ENCODE data around the gene KDF1.
A peak's percentile ranks its signal among the peaks of the same experiment; 100 is the strongest.

Gene KDF1

GRCh38 chr1:26961826-26962225 lies 1.6 kb upstream of the KDF1 start:
- Histone ChIP-seq H3K4me3 (ENCODE audit: insufficient read length, low read depth) (no peak overlapping the region), H3K4me1 (ENCODE audit: insufficient read depth, insufficient read length) (no peaks in the 10 kb centered on the region), H3K27me3 (ENCODE audit: insufficient read depth, insufficient read length) (peaks cover 44% of the 10 kb centered on the region), H3K9ac (ENCODE audit: insufficient read length, low read depth) (no peak overlapping the region), H3K36me3 (ENCODE audit: insufficient read depth, insufficient read length, low read length) (no peaks in the 10 kb centered on the region), H3K9me3 (ENCODE audit: insufficient read depth, low read length) (no peaks in the 10 kb centered on the region)
- TF ChIP-seq ZNF274 (IDR thresholded peaks at IDR 0.05; ENCODE audit: low read depth, low read length) (no peak), YY1 (IDR thresholded peaks at IDR 0.05; ENCODE audit: insufficient read depth, insufficient read length) (no peak), SUZ12 (IDR thresholded peaks at IDR 0.05; ENCODE audit: extremely low read depth, insufficient read depth, insufficient read length) (no peak)
- DNase-seq (ENCODE audit: low read depth, low spot score), result no peak

- DNase-seq (ENCODE audit: low read depth, low spot score), result no peak
- no peaks in the 10 kb centered on the region for H3K36me3 ChIP-seq (ENCODE audit: insufficient read depth, insufficient read length, low read length)
- peaks cover 44% of the 10 kb centered on the region for H3K27me3 ChIP-seq (ENCODE audit: insufficient read depth, insufficient read length)
- H3K4me3 ChIP-seq (ENCODE audit: insufficient read length, low read depth), result peak overlapping the region; percentile 89
- peak overlapping the region; percentile 89 for H3K9ac ChIP-seq (ENCODE audit: insufficient read length, low read depth)
- TF ChIP-seq SUZ12 (IDR thresholded peaks at IDR 0.05; ENCODE audit: extremely low read depth, insufficient read depth, insufficient read length), result no peak
- TF ChIP-seq YY1 (IDR thresholded peaks at IDR 0.05; ENCODE audit: insufficient read depth, insufficient read length), result no peak
- no peak for TF ChIP-seq ZNF274 (IDR thresholded peaks at IDR 0.05; ENCODE audit: low read depth, low read length)
- no peaks in the 10 kb centered on the region for H3K4me1 ChIP-seq (ENCODE audit: insufficient read depth, insufficient read length)
- H3K9me3 ChIP-seq (ENCODE audit: insufficient read depth, low read length), result no peaks in the 10 kb centered on the region
Observed at GRCh38 chr1:26960625-26960966, 328 bp upstream of the KDF1 start.

- Histone ChIP-seq H3K27me3 (ENCODE audit: insufficient read depth, insufficient read length) (peaks cover 44% of the 10 kb centered on the region), H3K4me3 (ENCODE audit: insufficient read length, low read depth) (peak overlapping the region; percentile 89), H3K9ac (ENCODE audit: insufficient read length, low read depth) (no peak overlapping the region), H3K9me3 (ENCODE audit: insufficient read depth, low read length) (no peaks in the 10 kb centered on the region), H3K4me1 (ENCODE audit: insufficient read depth, insufficient read length) (no peaks in the 10 kb centered on the region), H3K36me3 (ENCODE audit: insufficient read depth, insufficient read length, low read length) (no peaks in the 10 kb centered on the region)
- DNase-seq (ENCODE audit: low read depth, low spot score), result no peak
- TF ChIP-seq ZNF274 (IDR thresholded peaks at IDR 0.05; ENCODE audit: low read depth, low read length) (no peak), SUZ12 (IDR thresholded peaks at IDR 0.05; ENCODE audit: extremely low read depth, insufficient read depth, insufficient read length) (no peak), YY1 (IDR thresholded peaks at IDR 0.05; ENCODE audit: insufficient read depth, insufficient read length) (no peak)
Observed at GRCh38 chr1:26959270-26959669, 998 bp downstream of the KDF1 start.

GRCh38 chr1:26957306-26957705 lies 3.0 kb downstream of the KDF1 start:
- H3K36me3 ChIP-seq (ENCODE audit: insufficient read depth, insufficient read length, low read length), result no peaks in the 10 kb centered on the region
- no peaks in the 10 kb centered on the region for H3K9me3 ChIP-seq (ENCODE audit: insufficient read depth, low read length)
- H3K4me1 ChIP-seq (ENCODE audit: insufficient read depth, insufficient read length), result no peaks in the 10 kb centered on the region
- H3K27me3 ChIP-seq (ENCODE audit: insufficient read depth, insufficient read length), result peaks cover 40% of the 10 kb centered on the region
- H3K4me3 ChIP-seq (ENCODE audit: insufficient read length, low read depth), result no peak overlapping the region
- DNase-seq (ENCODE audit: low read depth, low spot score), result no peak
- TF ChIP-seq ZNF274 (IDR thresholded peaks at IDR 0.05; ENCODE audit: low read depth, low read length), result no peak
- no peak for TF ChIP-seq SUZ12 (IDR thresholded peaks at IDR 0.05; ENCODE audit: extremely low read depth, insufficient read depth, insufficient read length)
- no peak for TF ChIP-seq YY1 (IDR thresholded peaks at IDR 0.05; ENCODE audit: insufficient read depth, insufficient read length)
- H3K9ac ChIP-seq (ENCODE audit: insufficient read length, low read depth), result no peak overlapping the region

GRCh38 chr1:26956321-26956720 lies 3.9 kb downstream of the KDF1 start:
- DNase-seq (ENCODE audit: low read depth, low spot score), result no peak
- Histone ChIP-seq H3K27me3 (ENCODE audit: insufficient read depth, insufficient read length) (peaks cover 30% of the 10 kb centered on the region), H3K4me3 (ENCODE audit: insufficient read length, low read depth) (no peak overlapping the region), H3K9me3 (ENCODE audit: insufficient read depth, low read length) (no peaks in the 10 kb centered on the region), H3K36me3 (ENCODE audit: insufficient read depth, insufficient read length, low read length) (peaks cover 3% of the 10 kb centered on the region), H3K4me1 (ENCODE audit: insufficient read depth, insufficient read length) (no peaks in the 10 kb centered on the region), H3K9ac (ENCODE audit: insufficient read length, low read depth) (no peak overlapping the region)
- no peak for TF ChIP-seq YY1 (IDR thresholded peaks at IDR 0.05; ENCODE audit: insufficient read depth, insufficient read length)
- TF ChIP-seq SUZ12 (IDR thresholded peaks at IDR 0.05; ENCODE audit: extremely low read depth, insufficient read depth, insufficient read length), result no peak
- TF ChIP-seq ZNF274 (IDR thresholded peaks at IDR 0.05; ENCODE audit: low read depth, low read length), result no peak

GRCh38 chr1:26953374-26953773 lies 6.9 kb downstream of the KDF1 start:
- Histone ChIP-seq H3K4me1 (ENCODE audit: insufficient read depth, insufficient read length) (no peaks in the 10 kb centered on the region), H3K9me3 (ENCODE audit: insufficient read depth, low read length) (no peaks in the 10 kb centered on the region), H3K27me3 (ENCODE audit: insufficient read depth, insufficient read length) (peaks cover under 1% of the 10 kb centered on the region), H3K4me3 (ENCODE audit: insufficient read length, low read depth) (no peak overlapping the region), H3K36me3 (ENCODE audit: insufficient read depth, insufficient read length, low read length) (peaks cover 7% of the 10 kb centered on the region), H3K9ac (ENCODE audit: insufficient read length, low read depth) (no peak overlapping the region)
- no peak for DNase-seq (ENCODE audit: low read depth, low spot score)
- TF ChIP-seq ZNF274 (IDR thresholded peaks at IDR 0.05; ENCODE audit: low read depth, low read length), result no peak

GRCh38 chr1:26951821-26952497 lies 8.3 kb downstream of the KDF1 start:
- no peak for TF ChIP-seq YY1 (IDR thresholded peaks at IDR 0.05; ENCODE audit: insufficient read depth, insufficient read length)
- TF ChIP-seq ZNF274 (IDR thresholded peaks at IDR 0.05; ENCODE audit: low read depth, low read length), result no peak
- TF ChIP-seq SUZ12 (IDR thresholded peaks at IDR 0.05; ENCODE audit: extremely low read depth, insufficient read depth, insufficient read length), result no peak
- no peaks in the 10 kb centered on the region for H3K4me1 ChIP-seq (ENCODE audit: insufficient read depth, insufficient read length)
- H3K27me3 ChIP-seq (ENCODE audit: insufficient read depth, insufficient read length), result no peaks in the 10 kb centered on the region
- no peaks in the 10 kb centered on the region for H3K9me3 ChIP-seq (ENCODE audit: insufficient read depth, low read length)
- no peak overlapping the region for H3K9ac ChIP-seq (ENCODE audit: insufficient read length, low read depth)
- DNase-seq (ENCODE audit: low read depth, low spot score), result no peak
- peaks cover 17% of the 10 kb centered on the region for H3K36me3 ChIP-seq (ENCODE audit: insufficient read depth, insufficient read length, low read length)
- H3K4me3 ChIP-seq (ENCODE audit: insufficient read length, low read depth), result no peak overlapping the region
